Right renal cortex interstitium (tissue), 3 donors: ENCODE results near the gene DCLK1. TPM values are rescaled to one million over a fixed set of nuclear protein-coding genes. Genes with fewer than 3 reads are reported as not detected.
"Not testable (repeated sequence)": the region's sequence is repeated elsewhere in the genome, so short reads cannot be mapped to it uniquely, and the experiment has no call there.

Source experiments
- DNase-seq, 3 donors: peaks; one replicate each; pipeline ENCODE4 v3.0.0-alpha.2; 2013; ENCODE audit warnings: low read depth in 3 of 3, low spot score in 2 of 3
- polyA plus RNA-seq, 3 donors: library from polyadenylated mRNA; unstranded; fragments of 120-200 nt; gene quantifications; one replicate each; pipeline ENCODE4 v1.2.1, GENCODE V29; 2013; ENCODE audit not compliant: insufficient read length in 3 of 3

The DCLK1 gene
- polyA plus RNA-seq, 3 donors: 3.5 to 6.3 (median 4.4) TPM

- no peak for DNase-seq
These were observed 42.7 kb downstream of the DCLK1 start for GRCh38 chr13:36088463-36088862.

GRCh38 chr13:36088001-36088400 lies 43.2 kb downstream of the DCLK1 start:
- DNase-seq: no peak

- no peak for DNase-seq
These were observed 45.1 kb downstream of the DCLK1 start for GRCh38 chr13:36086117-36086516.

GRCh38 chr13:36084131-36084530 lies 47.1 kb downstream of the DCLK1 start:
- DNase-seq: no peak

- DNase-seq: no peak
These were observed 48.4 kb downstream of the DCLK1 start for GRCh38 chr13:36082806-36083205.

GRCh38 chr13:36082396-36082795 lies 48.8 kb downstream of the DCLK1 start:
- DNase-seq: no peak

GRCh38 chr13:36076211-36076610 lies 55.0 kb downstream of the DCLK1 start:
- no peak for DNase-seq

- no peak for DNase-seq
These were observed 56.5 kb downstream of the DCLK1 start for GRCh38 chr13:36074659-36075058.

- DNase-seq: no peak
These were observed 58.8 kb downstream of the DCLK1 start for GRCh38 chr13:36072152-36072935.

- not testable (repeated sequence) for DNase-seq
These were observed 60.5 kb downstream of the DCLK1 start for GRCh38 chr13:36070504-36071192.

GRCh38 chr13:36069881-36070366 lies 61.3 kb downstream of the DCLK1 start:
- DNase-seq: no peak

GRCh38 chr13:36068991-36069390 lies 62.2 kb downstream of the DCLK1 start:
- DNase-seq: no peak

GRCh38 chr13:36068566-36068965 lies 62.6 kb downstream of the DCLK1 start:
- no peak for DNase-seq

- DNase-seq: no peak
These were observed 63.3 kb downstream of the DCLK1 start for GRCh38 chr13:36067746-36068381.

GRCh38 chr13:36062249-36062648 lies 68.9 kb downstream of the DCLK1 start:
- no peak for DNase-seq

GRCh38 chr13:36061621-36062020 lies 69.6 kb downstream of the DCLK1 start:
- no peak for DNase-seq

GRCh38 chr13:36061054-36061453 lies 70.1 kb downstream of the DCLK1 start:
- no peak for DNase-seq

- no peak for DNase-seq
These were observed 71.9 kb downstream of the DCLK1 start for GRCh38 chr13:36059321-36059720.

- no peak for DNase-seq
These were observed 73.1 kb downstream of the DCLK1 start for GRCh38 chr13:36058116-36058515.

GRCh38 chr13:36057547-36057946 lies 73.6 kb downstream of the DCLK1 start:
- no peak for DNase-seq

GRCh38 chr13:36057041-36057440 lies 74.1 kb downstream of the DCLK1 start:
- DNase-seq: no peak

GRCh38 chr13:36055366-36055765 lies 75.8 kb downstream of the DCLK1 start:
- DNase-seq: no peak
